Right lung (tissue), 5 donors: ENCODE data around the gene LPP. TPM values are rescaled to one million over a fixed set of nuclear protein-coding genes. Genes with fewer than 3 reads are reported as not detected.
"Not testable (repeated sequence)": the region's sequence is repeated elsewhere in the genome, so short reads cannot be mapped to it uniquely, and the experiment has no call there.

Experiments used
- DNase-seq, 2 donors: peaks; one replicate each; pipeline ENCODE4 v3.0.0-alpha.2; 2013
- polyA plus RNA-seq, 5 donors: library from polyadenylated mRNA; unstranded; fragments of 120-200 nt; gene quantifications; one replicate each; pipeline versions ENCODE4 v1.2.1 to v1.2.3, GENCODE V29; 2013; ENCODE audit warnings: inconsistent platforms in 1 of 5, low replicate concordance in 1 of 5; ENCODE audit not compliant: insufficient read length in 5 of 5, insufficient read depth in 1 of 5

Gene LPP
- polyA plus RNA-seq, 5 donors, result 14.9 to 27.2 (median 23.3) TPM

DNA sequence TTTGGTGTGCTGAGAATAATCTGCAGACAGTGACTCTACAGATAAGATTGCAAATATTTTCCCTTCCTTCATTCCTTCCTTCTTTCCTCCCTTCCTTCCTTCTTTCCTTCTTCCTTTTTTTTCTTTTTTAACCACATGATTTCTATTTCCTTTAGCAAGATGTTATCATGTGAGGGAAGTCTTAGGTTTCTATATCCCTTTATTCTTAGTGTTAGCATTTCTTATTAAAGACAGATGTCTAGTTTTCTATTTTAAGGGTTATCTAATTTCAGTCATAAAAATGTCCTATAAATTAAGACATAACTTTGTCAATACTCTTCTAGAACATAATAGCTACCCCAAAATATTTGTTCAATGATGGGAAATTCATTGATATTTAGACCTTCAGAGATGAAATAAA lies 470.9 kb downstream of the LPP start:
- DNase-seq, result no peak

DNA sequence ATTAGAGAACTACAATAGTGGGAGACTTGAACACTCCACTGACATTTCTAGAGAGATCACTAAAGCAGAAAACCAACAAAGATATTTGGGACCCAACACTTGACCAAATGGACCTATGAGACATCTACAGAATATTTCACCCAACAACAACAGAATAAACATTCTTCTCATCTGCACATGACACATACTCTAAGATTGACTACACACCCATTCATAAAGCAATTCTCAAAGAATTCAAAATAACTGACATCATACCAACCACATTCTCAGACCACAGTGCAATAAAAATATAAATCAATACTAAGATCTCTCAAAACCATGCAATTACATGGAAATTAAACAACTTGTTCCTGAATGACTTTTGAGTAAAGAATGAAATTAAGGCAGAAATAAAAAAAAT lies 473.7 kb downstream of the LPP start:
- DNase-seq, result no peak

DNA sequence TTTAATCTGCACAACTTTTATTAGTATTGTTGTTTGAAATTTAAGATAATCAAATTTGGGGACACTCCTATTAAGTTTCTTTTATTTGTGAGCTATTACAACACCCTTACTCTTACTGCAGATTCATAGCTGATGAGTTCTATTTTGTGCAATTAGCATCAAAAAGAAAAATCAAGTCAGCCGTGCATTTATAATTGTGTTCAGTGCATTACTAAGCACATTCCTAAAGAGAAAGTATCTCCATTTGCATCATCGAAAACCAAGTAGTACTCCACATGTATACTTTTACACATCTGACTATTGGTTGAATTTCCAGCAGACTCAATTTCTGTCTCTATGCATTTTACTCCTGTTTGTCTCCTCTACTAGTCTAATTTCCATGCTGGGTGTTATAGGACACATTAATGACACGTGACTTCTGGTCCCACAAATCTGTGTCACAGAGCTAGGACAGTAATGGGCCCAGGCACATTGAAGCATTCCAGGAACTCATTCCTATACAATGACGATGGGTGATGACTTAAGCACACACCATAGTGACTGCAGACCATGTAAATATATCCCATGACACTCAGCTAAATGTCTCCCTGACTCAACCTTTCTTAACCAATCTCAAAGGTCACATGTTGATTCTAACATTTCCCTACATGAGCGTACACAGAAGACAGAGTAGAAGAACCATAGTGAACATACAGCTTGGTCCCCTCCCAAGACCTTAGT lies 477.5 kb downstream of the LPP start:
- DNase-seq, result no peak

DNA sequence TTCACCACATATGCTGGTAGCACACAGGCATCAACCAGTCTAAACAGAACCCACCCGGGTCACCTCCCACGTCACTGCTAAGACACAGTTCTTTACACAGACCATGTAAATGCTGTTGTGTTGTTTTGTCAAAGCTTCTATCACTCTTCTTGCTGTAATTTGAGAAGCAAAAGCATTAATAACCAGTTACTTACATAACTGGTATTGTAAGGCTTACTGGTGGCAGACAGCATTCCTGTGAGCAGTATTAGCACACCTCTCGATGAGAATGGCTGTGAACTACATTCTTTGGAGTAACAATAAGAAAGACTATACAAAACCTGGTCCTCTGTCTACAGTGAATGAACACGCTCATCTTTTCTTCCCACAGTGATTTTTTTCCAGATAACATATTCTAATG lies 479.2 kb downstream of the LPP start:
- DNase-seq, result no peak

DNA sequence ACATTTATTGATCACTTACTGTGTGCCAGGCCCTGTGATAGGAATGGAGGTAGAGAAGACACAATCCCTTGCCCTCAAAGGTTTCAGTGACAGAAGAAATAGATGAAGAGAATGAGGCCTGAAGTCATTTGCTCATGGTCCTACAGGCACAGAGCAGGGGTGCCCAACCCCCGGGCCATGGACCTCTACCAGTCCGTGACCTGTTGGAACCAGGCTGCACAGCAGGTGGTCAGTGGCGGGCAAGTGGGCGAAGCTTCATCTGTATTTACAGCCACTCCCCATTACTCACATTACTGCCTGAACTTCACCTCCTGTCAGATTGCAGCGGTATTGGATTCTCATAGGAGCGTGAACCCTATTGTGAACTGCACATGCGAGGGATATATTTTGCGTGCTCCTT lies 480.3 kb downstream of the LPP start:
- no peak for DNase-seq

DNA sequence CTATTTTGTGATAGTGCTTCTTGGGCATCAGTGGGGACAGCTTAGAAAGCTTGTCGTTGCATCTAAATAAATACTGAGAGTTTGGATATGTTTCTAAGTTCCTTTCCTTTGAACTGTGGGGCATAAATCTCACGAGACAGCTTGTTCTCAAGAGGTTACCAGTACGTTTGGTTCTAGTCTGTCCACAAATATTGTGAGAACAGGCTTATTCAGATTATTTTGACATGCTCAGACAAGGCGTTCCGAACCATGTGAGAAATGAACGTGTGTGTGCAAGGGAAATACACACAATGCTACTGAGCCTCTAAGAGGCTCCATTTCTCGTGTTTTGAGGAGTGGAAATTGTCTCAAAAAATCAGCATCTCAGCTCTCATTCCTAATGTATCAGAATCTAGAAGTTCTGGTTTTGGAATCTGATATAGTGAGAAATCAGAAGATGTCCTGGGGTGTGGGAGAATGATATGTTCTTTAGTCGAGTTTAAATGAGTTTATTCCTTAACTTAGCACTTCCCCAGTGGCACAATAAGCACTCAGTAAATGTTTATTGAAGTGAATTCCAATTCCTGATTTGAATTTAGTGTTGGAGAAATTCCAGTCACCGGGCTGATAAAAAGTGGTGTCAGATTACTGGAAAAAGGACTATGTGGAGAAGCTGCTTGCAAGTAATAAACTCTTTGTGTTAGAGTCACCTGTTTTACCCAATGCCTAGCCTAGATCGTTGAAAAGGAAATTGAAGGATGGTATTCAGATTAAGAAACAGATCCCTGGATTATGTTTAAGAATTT lies 481.5 kb downstream of the LPP start:
- no peak for DNase-seq

DNA sequence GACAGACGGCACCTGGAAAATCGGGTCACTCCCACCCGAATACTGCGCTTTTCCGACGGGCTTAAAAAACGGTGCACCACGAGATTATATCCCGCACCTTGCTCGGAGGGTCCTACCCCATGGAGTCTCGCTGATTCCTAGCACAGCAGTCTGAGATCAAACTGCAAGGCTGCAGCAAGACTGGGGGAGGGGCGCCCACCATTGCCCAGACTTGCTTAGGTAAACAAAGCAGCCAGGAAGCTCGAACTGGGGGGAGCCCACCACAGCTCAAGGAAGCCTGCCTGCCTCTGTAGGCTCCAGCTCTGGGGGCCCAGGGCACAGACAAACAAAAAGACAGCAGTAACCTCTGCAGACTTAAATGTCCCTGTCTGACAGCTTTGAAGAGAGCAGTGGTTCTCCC lies 482.3 kb downstream of the LPP start:
- DNase-seq, result not testable (repeated sequence)

DNA sequence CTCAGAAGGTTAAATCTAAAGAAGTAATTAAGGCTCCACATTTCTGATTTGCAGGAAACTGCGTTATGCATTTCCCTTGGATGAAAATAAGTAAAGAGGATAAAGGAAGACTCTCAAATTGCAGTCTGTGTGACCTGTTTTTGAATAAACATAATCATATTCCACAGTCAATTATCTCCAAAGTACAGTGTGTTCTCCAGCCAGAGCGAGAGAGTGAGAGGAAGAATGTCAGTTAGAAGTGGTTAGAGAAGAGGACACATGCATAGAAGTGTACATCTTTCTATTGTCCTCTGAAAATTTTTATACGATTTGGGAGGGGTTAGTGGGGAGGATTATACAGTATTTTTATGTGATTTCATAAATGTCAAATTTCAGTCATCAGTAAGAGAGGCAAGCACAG lies 487.1 kb downstream of the LPP start:
- DNase-seq, result no peak

DNA sequence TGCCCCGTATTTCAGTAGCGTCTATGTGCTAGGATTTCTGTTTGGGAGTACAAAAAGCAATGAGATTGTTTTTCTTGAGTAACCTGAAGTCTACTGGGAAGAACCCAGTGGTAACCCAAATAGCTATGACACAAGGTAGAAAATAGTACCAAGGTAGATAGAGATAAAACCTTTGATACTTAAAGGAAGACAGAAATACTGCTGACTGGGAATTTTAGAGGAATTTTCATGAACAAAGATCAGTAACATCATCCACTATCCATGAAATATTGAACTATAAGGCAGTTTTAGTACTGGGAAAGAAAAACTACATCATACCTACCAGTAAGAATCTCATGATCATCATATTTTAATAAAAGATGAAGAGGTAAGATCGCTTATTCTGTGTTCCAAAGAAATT lies 489.8 kb downstream of the LPP start:
- DNase-seq, result no peak

DNA sequence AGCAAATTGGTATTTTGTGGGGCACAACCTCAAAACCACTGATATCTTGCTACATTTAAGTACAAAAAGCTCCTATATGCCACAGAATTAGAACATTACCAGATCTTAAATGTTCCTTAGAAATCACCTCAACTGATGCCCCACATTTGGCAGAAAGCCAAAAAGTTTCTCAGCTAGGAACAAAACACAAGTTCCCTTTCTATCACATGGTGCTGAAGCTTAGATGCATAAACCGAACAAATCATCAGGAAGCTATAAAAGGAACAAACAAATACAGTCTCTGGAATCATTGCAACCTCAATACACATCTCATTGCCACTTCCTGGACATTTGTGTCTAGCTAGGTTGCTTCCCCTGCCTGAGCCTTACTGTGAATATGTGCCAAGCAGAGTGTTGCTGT lies 492.6 kb downstream of the LPP start:
- DNase-seq, result no peak

DNA sequence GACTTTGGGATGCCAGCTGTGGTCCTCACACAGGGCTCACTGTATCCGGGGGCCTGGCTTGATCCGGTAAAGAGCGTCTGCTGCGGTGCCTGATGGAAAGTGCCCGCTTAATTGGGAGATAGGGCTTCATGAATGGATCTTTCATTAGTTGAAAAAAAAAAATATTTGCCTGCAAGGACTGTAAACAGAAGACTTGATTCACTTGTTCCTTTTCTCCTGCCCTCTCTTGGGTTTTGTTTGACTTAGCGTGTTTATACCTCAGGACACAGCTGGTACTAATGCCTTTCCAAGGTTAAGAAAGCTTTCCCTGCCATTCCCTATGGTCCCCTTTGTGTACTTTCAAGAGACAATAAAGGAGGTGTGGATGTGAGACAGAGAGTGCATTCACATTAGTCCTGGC lies 493.3 kb downstream of the LPP start:
- no peak for DNase-seq

DNA sequence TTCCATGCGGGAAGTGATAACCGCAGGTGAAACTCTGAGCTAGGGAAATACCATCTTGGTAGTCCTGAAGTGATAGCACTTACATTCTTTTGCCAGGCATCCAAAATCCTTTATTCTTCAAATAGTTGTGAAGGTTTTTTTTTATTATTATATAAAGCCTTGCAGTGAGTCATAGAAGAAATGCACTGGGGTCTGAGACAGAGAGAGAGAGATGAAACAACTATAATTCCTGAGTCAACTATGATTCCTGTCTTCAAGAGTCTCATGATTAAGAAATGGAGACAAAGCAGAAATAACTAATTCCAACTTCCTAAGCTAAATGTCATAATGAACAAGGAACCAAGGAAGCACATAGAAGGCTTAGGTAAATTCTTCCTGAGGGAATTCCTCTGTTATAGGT lies 495.6 kb downstream of the LPP start:
- no peak for DNase-seq

DNA sequence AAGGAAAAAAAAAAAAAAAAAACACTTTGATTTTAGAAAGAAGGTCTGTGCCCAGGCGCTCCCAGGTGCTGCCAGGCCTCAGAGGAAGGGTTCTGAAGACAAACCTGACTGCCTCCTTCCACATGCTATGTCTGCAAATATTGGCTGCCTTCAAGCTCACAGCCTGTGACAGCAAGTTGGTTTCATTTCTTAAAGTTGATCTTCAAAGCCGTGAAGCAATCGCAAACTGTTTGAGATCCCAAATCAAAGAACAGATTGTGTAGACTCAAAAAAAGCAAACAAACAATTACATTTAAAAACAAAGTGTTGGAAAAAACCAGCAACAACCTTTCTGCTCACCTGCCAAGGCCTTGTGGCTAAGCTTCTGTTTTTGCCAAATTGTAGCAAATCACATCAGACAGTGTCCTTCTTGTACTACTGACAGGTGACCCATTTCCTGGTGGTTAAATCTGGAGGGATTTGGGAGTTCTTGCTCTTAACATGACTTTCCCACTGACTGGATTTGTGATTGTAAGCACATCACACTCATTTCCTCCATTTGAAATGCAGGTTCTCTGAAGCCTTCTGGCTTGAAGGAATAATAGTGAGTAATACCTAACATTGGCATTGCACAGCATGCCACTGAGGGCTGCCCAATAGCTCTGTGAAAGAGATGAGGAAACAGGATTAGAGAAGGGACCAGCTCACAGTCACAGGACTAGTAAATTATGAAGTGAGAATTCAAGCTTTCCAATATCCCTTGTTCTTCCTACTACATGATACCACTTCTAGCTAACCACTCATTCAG lies 502.4 kb downstream of the LPP start:
- no peak for DNase-seq

DNA sequence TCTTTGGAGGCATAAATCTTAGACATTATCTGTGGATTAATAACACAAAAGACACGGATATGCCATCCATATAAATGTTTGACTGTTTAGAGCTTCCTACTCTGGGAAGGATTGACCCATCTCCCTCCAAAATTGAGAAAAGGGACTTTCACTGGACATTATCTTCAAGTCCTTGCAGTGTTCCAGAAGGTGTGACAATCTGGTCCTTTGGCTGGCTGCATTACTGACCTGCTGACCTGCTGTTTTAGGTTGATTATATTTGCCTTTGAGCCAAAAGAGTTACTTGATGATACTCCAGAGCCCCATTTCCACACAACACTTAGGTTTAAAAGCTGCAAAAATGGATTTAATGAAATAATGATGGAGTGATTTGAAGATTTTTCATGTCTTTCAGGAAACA lies 504.6 kb downstream of the LPP start:
- DNase-seq, result no peak

DNA sequence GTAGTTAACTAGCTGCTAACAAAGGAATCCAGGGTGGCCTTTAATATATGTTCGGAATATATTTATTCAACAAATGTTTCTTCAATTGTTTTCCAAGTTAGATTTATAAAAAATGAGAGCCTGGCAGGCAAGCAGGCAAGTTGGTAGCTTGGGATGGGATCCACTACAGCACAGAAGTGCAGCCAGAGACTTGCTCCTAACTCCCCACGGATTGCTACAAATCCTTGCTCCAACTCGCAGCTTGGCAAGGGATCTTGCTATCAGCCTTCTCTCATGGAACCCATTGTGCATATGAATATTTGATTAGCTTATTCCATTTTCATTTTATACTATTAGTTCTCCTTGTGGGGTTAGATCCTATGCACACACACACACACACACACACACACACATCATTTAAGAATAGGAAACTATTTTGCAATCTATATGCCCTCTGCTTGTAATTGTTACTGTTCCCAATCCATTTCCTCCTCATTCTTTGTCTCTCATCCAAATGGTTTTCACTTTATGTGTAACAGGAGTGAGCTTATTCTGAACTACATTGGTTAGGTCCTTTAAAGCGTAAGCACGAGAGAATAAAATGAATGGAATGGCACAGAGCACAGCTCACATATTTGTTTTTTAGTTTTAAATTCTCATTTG lies 505.6 kb downstream of the LPP start:
- DNase-seq, result no peak

DNA sequence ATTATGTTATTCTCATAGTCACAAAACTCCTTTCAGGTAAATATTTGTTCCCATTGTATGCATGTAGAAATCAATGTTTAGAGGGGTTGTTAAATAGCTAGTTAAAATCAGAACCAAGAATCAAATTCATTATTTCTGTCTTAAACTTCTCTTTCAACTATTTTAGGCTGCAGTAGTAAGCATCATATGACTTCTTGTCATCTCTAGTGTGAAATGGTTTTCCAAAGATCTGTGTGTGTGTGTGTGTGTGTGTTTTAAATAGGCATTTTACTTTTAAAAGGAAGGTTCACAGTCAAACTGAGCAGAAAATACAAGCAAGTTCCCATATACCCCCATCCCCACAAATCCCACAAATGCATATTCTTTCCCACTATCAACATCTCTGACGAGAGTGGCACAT lies 506.5 kb downstream of the LPP start:
- DNase-seq, result no peak

DNA sequence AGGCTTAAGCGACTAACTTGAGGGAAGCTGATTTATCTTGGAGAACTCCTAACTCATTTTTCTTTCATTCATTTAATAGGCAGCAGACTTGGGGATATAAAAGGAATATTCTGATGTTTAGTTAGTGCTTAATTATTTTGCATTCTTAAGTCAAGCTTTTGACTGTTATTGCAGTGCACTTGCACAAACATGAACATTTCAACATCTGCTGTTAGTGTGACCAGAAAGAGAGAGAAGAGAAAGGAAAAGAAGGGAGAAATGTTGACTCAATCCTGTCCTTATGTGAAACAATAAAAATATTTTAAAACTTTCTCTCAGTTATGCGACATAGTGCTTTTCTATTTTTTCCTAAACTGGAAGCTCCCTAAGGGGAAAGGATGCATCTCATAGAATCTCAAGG lies 507.8 kb downstream of the LPP start:
- DNase-seq, result no peak

DNA sequence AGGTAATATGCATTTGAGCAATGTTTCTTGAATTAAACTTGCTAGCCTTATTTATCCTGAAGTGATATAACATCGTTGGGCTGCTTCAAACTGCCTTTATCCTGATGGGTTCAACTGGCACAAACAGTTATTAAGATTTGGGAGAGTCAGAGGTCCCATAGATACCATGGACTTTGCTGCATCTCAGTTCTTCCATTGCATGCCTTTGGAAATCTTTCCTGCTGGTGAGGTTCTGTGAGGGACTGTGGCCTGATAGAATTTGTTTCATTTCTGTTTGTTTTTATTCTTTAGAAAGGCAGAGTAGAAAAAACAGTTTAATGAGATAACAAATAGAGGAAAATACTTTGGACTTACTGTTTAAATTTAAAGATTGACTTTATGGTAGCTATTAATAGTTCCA lies 508.3 kb downstream of the LPP start:
- no peak for DNase-seq

DNA sequence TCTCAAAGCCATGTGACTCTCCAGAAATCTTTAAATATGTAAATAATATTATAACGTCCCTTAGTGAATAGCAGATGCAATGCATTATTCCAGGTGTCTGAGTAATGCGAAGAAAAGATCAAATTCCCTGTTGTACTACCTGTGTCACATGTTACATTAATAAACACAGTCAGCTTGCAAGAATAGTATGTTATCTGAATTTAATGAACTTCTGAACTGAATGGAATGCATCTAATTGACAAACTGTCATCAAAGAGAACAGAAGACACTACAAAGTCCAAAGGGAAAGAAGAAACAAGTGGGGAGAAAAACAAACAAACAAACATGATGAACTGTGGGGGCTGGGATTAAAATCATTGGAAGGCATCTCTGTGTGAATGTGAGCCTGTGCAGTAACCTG lies 508.8 kb downstream of the LPP start:
- no peak for DNase-seq

DNA sequence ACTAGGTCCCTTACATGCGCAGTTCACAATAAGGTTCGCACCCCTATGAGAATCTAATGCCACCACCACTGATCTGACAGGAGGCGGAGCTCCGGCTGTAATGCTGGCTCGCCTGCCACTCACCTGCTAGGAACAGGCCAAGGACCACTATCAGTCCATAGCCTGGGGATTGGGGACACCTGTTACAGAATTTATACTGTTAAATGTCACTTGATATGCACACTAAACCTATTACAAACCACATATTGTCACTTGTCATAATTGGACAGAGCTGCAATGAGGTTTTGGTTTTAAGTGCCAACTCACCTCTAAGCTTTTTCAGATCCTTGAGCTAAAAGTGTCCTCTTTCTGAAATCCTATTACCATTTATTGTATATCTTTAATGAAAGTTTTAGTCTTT lies 509.9 kb downstream of the LPP start:
- DNase-seq, result no peak

DNA sequence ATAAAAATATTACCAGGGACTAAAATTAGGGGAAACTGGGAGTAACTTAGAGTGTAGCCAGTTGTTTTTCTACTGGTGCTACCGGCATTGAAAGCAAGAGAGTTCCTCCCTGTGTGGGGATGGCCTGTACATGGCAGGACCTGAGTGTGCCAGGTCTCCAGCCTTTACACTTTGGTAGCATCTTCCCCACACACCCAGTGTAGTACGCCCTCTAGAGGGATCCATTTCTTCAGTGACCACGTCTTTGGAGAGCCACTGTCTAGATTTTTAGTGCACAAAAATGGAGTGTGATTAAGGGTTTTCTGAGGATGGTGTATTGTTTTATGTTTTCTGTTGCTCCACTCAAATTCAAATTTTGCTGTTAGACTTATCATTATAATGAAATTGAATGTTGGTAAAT lies 510.8 kb downstream of the LPP start:
- no peak for DNase-seq

DNA sequence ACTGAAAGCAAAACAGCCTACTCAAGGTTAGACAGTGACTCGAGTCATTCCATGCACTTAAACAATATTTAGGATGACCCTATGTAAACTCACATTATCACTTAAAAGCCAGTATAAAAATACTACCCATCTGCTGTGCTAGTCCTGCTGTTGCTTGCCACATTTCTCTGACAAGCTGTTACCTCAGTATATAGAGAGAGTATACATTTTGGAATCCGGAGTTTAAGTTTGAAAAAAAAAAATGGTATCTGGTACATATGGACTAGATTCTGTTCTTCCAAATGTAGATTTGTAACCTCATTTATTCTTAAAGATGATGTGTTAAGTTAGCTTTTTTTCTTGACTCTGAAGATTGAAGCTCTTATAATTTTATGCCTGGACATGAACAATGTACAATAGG lies 514.0 kb downstream of the LPP start:
- DNase-seq, result no peak
